ENCODE data around the gene POLA2. TPM values are rescaled to one million over a fixed set of nuclear protein-coding genes. Genes with fewer than 3 reads are reported as not detected.

Gene POLA2
- total and polyA plus RNA-seq, 7 donors = 3.6 to 13.4 (median 4.9) TPM

DNA sequence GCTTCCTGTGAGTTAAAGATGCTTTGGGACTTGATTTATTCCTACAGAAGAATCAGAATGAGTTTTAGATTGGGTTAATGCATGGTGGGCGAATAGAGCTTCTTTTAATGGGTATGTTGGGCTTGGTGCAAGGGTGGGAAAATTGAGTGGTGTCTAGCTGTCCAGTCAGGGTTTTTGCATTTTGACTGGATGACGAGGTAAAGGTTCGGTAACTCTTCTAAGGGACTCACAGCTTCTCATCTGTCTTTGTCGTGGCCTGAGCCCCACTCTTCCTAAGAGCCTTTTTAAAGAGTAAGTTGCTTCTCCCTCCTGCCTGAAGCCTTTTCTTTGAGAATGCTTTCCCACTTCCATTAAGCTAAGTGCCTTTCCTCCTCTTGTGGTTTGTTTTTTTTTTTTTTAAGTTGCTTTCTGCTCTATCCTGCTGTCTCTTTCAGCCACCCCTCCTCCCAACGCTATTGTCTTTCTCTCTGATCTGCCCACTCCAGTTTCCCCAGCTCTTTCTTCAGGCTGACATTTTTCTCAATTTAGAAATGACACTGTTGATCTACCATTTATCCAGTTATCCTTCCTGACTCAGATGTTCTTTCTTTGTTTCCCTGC is 73.0 kb downstream of the POLA2 start:
- Histone ChIP-seq H3K27me3 (no peaks in the 10 kb centered on the region), H3K4me1 (peaks cover 0 to 46% (median 29%) of the 10 kb centered on the region in 4 donors), H3K36me3 (peaks cover 0 to 13% (median 0%) of the 10 kb centered on the region in 4 donors), H3K27ac (peak overlapping the region; percentile 86 to 94 (median 91)), H3K9me3 (no peaks in the 10 kb centered on the region), H3K4me3 (peak overlapping the region; percentile 64 to 82 (median 79))
- intact Hi-C loops (cut with DNase I) = no loop called here
- TF ChIP-seq POLR2A (IDR thresholded peaks at IDR 0.05) (no peak), POLR2AphosphoS5 (IDR thresholded peaks at IDR 0.05) (no peak), EP300 (IDR thresholded peaks at IDR 0.05) (no peak)
- TF ChIP-seq, protein P1, sequence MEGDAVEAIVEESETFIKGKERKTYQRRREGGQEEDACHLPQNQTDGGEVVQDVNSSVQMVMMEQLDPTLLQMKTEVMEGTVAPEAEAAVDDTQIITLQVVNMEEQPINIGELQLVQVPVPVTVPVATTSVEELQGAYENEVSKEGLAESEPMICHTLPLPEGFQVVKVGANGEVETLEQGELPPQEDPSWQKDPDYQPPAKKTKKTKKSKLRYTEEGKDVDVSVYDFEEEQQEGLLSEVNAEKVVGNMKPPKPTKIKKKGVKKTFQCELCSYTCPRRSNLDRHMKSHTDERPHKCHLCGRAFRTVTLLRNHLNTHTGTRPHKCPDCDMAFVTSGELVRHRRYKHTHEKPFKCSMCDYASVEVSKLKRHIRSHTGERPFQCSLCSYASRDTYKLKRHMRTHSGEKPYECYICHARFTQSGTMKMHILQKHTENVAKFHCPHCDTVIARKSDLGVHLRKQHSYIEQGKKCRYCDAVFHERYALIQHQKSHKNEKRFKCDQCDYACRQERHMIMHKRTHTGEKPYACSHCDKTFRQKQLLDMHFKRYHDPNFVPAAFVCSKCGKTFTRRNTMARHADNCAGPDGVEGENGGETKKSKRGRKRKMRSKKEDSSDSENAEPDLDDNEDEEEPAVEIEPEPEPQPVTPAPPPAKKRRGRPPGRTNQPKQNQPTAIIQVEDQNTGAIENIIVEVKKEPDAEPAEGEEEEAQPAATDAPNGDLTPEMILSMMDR (IDR thresholded peaks at IDR 0.05) = no peak
- no peak for DNase-seq
- WGBS, 2 donors = 28 to 41% methylated on average over 5 of the region's 5 CpGs

DNA sequence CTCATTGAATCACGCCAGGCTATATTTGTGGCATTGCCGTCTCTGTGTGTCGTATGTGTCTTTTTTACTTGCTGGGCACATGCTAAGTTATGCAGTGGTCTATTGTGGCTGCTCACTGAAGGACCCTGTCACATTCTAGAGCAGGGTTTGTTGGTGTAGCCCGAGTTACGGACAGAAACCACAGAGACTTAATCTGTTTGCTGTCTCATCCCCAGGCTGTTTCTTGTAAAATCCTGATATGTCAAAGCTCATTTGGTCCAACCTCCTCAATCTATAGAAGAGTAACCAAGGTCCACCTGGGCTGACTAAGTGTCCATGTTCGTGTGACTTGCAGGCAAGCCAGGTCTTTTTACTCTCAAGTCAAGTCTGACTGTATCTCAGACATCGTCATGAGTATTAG is 76.9 kb downstream of the POLA2 start:
- TF ChIP-seq POLR2A (IDR thresholded peaks at IDR 0.05) (no peak), POLR2AphosphoS5 (IDR thresholded peaks at IDR 0.05) (no peak), EP300 (IDR thresholded peaks at IDR 0.05) (no peak)
- TF ChIP-seq, protein P1 (IDR thresholded peaks at IDR 0.05) = no peak
- no peak for DNase-seq
- WGBS, 2 donors = 90 to 91% methylated on average over 7 of the region's 7 CpGs
- H3K27ac ChIP-seq = no peak overlapping the region
- H3K36me3 ChIP-seq = peaks cover 34 to 51% (median 36%) of the 10 kb centered on the region in 4 donors
- intact Hi-C loops (cut with DNase I) = no loop called here
- H3K9me3 ChIP-seq = no peaks in the 10 kb centered on the region
- H3K4me3 ChIP-seq = no peak overlapping the region
- peaks cover 0 to 48% (median 27%) of the 10 kb centered on the region in 4 donors for H3K4me1 ChIP-seq
- H3K27me3 ChIP-seq = no peaks in the 10 kb centered on the region

DNA sequence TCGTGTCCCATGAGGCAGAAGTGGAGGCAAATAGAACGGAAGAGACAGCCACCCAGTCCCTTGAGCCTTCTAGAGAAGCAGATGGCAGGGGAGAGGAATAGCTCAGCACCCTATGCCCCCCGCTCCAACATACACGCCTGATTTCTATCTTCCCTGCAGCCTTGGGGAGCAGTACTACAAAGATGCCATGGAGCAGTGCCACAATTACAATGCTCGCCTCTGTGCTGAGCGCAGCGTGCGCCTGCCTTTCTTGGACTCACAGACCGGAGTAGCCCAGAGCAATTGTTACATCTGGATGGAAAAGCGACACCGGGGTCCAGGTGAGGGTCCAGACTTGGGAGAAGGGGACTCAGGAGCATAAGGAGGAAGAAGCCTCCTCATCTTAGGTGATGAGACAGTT is 78.5 kb downstream of the POLA2 start:
- Histone ChIP-seq H3K27me3 (no peaks in the 10 kb centered on the region), H3K4me3 (no peak overlapping the region), H3K36me3 (peaks cover 45 to 66% (median 50%) of the 10 kb centered on the region in 4 donors), H3K9me3 (no peaks in the 10 kb centered on the region), H3K27ac (no peak overlapping the region), H3K4me1 (peaks cover 0 to 39% (median 17%) of the 10 kb centered on the region in 4 donors)
- intact Hi-C loops (cut with DNase I) = no loop called here
- TF ChIP-seq POLR2AphosphoS5 (IDR thresholded peaks at IDR 0.05) (no peak), EP300 (IDR thresholded peaks at IDR 0.05) (no peak)
- TF ChIP-seq, protein P1 (IDR thresholded peaks at IDR 0.05) = no peak
- DNase-seq = no peak
- WGBS, 2 donors = 95% methylated on average over 11 of the region's 11 CpGs

DNA sequence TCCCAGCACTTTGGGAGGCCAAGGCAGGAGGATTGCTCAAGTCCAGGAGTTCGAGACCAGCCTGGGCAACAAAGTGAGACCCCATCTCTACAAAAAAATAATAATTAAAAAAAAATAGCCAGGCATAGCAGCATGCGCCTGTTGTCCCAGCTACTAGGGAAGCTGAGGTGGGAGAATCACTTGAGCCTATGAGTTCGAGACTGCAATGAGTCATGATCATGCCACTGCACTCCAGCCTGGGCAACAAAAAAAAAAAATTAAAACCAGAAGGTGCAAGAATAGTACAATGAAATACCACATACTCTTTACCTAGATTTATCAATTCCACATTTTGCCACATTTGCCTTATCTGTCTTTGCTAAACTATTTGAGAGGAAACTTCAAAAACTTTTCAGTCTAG is 80.1 kb downstream of the POLA2 start:
- intact Hi-C loops (cut with DNase I) = no loop called here
- TF ChIP-seq, protein P1 (IDR thresholded peaks at IDR 0.05) = no peak
- TF ChIP-seq POLR2A (IDR thresholded peaks at IDR 0.05) = no peak
- no peak for TF ChIP-seq EP300 (IDR thresholded peaks at IDR 0.05)
- no peak for TF ChIP-seq POLR2AphosphoS5 (IDR thresholded peaks at IDR 0.05)
- 93 to 96% methylated on average over 3 of the region's 3 CpGs for WGBS, 2 donors
- Histone ChIP-seq H3K27me3 (no peaks in the 10 kb centered on the region), H3K4me3 (no peak overlapping the region), H3K4me1 (peaks cover 0 to 28% (median 8%) of the 10 kb centered on the region in 4 donors), H3K27ac (no peak overlapping the region), H3K36me3 (peaks cover 52 to 83% (median 66%) of the 10 kb centered on the region in 4 donors), H3K9me3 (no peaks in the 10 kb centered on the region)
- DNase-seq = no peak

Other genes with a start within 250 kb of the POLA2 start
- 100 to 1,000 TPM in 3 of 4 donors, 10 to 100 TPM in 1; 99.2 to 157 (median 136) TPM for gene ARL2, start 247.8 kb upstream of the POLA2 start, total RNA-seq
- gene ARL2, start 247.8 kb upstream of the POLA2 start, polyA plus RNA-seq = 100 to 1,000 TPM in 2 of 3 donors, 10 to 100 TPM in 1; 92.9 to 124 (median 117) TPM
- 10 to 100 TPM; 20.1 to 36.6 (median 25.2) TPM for gene SNX15, start 234.5 kb upstream of the POLA2 start, total RNA-seq
- gene SNX15, start 234.5 kb upstream of the POLA2 start, polyA plus RNA-seq = 10 to 100 TPM; 21.8 to 31.4 (median 28.8) TPM
- 10 to 100 TPM in 3 of 4 donors, 1 to 10 TPM in 1; 9.1 to 17.8 (median 14.1) TPM for gene SAC3D1, start 220.8 kb upstream of the POLA2 start, total RNA-seq
- gene SAC3D1, start 220.8 kb upstream of the POLA2 start, polyA plus RNA-seq = 10 to 100 TPM; 10.2 to 20.3 (median 10.9) TPM
- gene NAALADL1, start 203.4 kb upstream of the POLA2 start, total RNA-seq = 10 to 100 TPM; 29.9 to 73.1 (median 46.2) TPM
- gene NAALADL1, start 203.4 kb upstream of the POLA2 start, polyA plus RNA-seq = 10 to 100 TPM in 2 of 3 donors, 1 to 10 TPM in 1; 8.8 to 26.4 (median 16.2) TPM
- gene CDCA5, start 177.9 kb upstream of the POLA2 start, total RNA-seq = 1 to 10 TPM in 2 of 4 donors, under 1 TPM in 1, not detected in 1; 0.33 to 7.5 (median 3.3) TPM
- 10 to 100 TPM in 1 of 3 donors, 1 to 10 TPM in 2; 1.2 to 21.5 (median 6.0) TPM for gene CDCA5, start 177.9 kb upstream of the POLA2 start, polyA plus RNA-seq
- 10 to 100 TPM; 26.1 to 38.8 (median 36.9) TPM for gene ZFPL1, start 177.7 kb upstream of the POLA2 start, total RNA-seq
- 10 to 100 TPM; 48.6 to 61.5 (median 52.9) TPM for gene ZFPL1, start 177.7 kb upstream of the POLA2 start, polyA plus RNA-seq
- gene VPS51, start 165.7 kb upstream of the POLA2 start, total RNA-seq = 100 to 1,000 TPM; 211 to 752 (median 281) TPM
- 100 to 1,000 TPM in 2 of 3 donors, 10 to 100 TPM in 1; 86.2 to 180 (median 108) TPM for gene VPS51, start 165.7 kb upstream of the POLA2 start, polyA plus RNA-seq
- gene TM7SF2, start 150.1 kb upstream of the POLA2 start, total RNA-seq = 10 to 100 TPM; 15.6 to 20.3 (median 17.5) TPM
- 10 to 100 TPM in 2 of 3 donors, 1 to 10 TPM in 1; 3.6 to 43.2 (median 10.2) TPM for gene TM7SF2, start 150.1 kb upstream of the POLA2 start, polyA plus RNA-seq
- 10 to 100 TPM; 13.6 to 16.3 (median 15.0) TPM for gene ZNHIT2, start 144.3 kb upstream of the POLA2 start, total RNA-seq
- gene ZNHIT2, start 144.3 kb upstream of the POLA2 start, polyA plus RNA-seq = 10 to 100 TPM in 1 of 3 donors, 1 to 10 TPM in 2; 8.3 to 12.7 (median 9.6) TPM
- gene FAU, start 139.8 kb upstream of the POLA2 start, total RNA-seq = 1,000 to 10,000 TPM; 1,235 to 1,561 (median 1,347) TPM
- gene FAU, start 139.8 kb upstream of the POLA2 start, polyA plus RNA-seq = 1,000 to 10,000 TPM in 2 of 3 donors, 100 to 1,000 TPM in 1; 811 to 1,178 (median 1,151) TPM
- gene MRPL49, start 139.6 kb upstream of the POLA2 start, total RNA-seq = 100 to 1,000 TPM in 1 of 4 donors, 10 to 100 TPM in 3; 41.5 to 104 (median 72.4) TPM
- 10 to 100 TPM; 63.7 to 76.3 (median 69.8) TPM for gene MRPL49, start 139.6 kb upstream of the POLA2 start, polyA plus RNA-seq
- gene SYVN1, start 127.4 kb upstream of the POLA2 start, total RNA-seq = 10 to 100 TPM; 17.1 to 36.0 (median 24.3) TPM
- 10 to 100 TPM in 1 of 3 donors, 1 to 10 TPM in 2; 5.1 to 43.5 (median 7.2) TPM for gene SYVN1, start 127.4 kb upstream of the POLA2 start, polyA plus RNA-seq
- not detected for gene SPDYC, start 91.7 kb upstream of the POLA2 start, total RNA-seq
- not detected for gene SPDYC, start 91.7 kb upstream of the POLA2 start, polyA plus RNA-seq
- 100 to 1,000 TPM in 3 of 4 donors, 10 to 100 TPM in 1; 84.5 to 193 (median 133) TPM for gene CAPN1, start 80.0 kb upstream of the POLA2 start, total RNA-seq
- gene CAPN1, start 80.0 kb upstream of the POLA2 start, polyA plus RNA-seq = 100 to 1,000 TPM; 156 to 245 (median 210) TPM
- 10 to 100 TPM; 11.0 to 29.1 (median 16.5) TPM for gene CDC42EP2, start 52.9 kb downstream of the POLA2 start, total RNA-seq
- gene CDC42EP2, start 52.9 kb downstream of the POLA2 start, polyA plus RNA-seq = 10 to 100 TPM in 2 of 3 donors, 1 to 10 TPM in 1; 8.8 to 15.0 (median 11.4) TPM
- 10 to 100 TPM; 28.5 to 51.2 (median 40.5) TPM for gene DPF2, start 71.9 kb downstream of the POLA2 start, total RNA-seq
- gene DPF2, start 71.9 kb downstream of the POLA2 start, polyA plus RNA-seq = 10 to 100 TPM; 13.8 to 25.4 (median 14.1) TPM
- gene TIGD3, start 92.8 kb downstream of the POLA2 start, total RNA-seq = under 1 TPM in 3 of 4 donors, not detected in 1; 0.14 to 0.36 (median 0.33) TPM
- gene TIGD3, start 92.8 kb downstream of the POLA2 start, polyA plus RNA-seq = under 1 TPM in 2 of 3 donors, not detected in 1; 0.69 to 0.96 TPM
- 1 to 10 TPM; 2.5 to 8.9 (median 6.0) TPM for gene SLC25A45, start 120.7 kb downstream of the POLA2 start, total RNA-seq
- 10 to 100 TPM in 1 of 3 donors, 1 to 10 TPM in 2; 1.2 to 12.8 (median 2.5) TPM for gene SLC25A45, start 120.7 kb downstream of the POLA2 start, polyA plus RNA-seq
- gene FRMD8, start 124.7 kb downstream of the POLA2 start, total RNA-seq = 10 to 100 TPM; 10.7 to 27.5 (median 15.6) TPM
- gene FRMD8, start 124.7 kb downstream of the POLA2 start, polyA plus RNA-seq = 10 to 100 TPM; 21.6 to 29.0 (median 25.2) TPM
- 100 to 1,000 TPM; 142 to 573 (median 268) TPM for gene NEAT1, start 160.8 kb downstream of the POLA2 start, total RNA-seq
- gene NEAT1, start 160.8 kb downstream of the POLA2 start, polyA plus RNA-seq = 100 to 1,000 TPM in 1 of 3 donors, 10 to 100 TPM in 2; 26.8 to 587 (median 78.7) TPM
- gene MALAT1, start 237.1 kb downstream of the POLA2 start, total RNA-seq = over 10,000 TPM; 10,511 to 32,672 (median 12,130) TPM
- 1,000 to 10,000 TPM in 1 of 3 donors, 100 to 1,000 TPM in 1, 1 to 10 TPM in 1; 6.6 to 1,968 (median 374) TPM for gene MALAT1, start 237.1 kb downstream of the POLA2 start, polyA plus RNA-seq

Measured in sigmoid colon (tissue), 7 donors.